Testis (tissue), 3 donors: ENCODE measurements around the gene ZNF521. TPM values are rescaled to one million over a fixed set of nuclear protein-coding genes. Genes with fewer than 3 reads are reported as not detected.

Experiments
- DNase-seq: peaks from one replicate; pipeline ENCODE4 v3.0.0-alpha.2; 2019
- H3K27ac ChIP-seq, 2 donors: fragments of 200-600 bp; sonication (generic); one replicate each; pipeline ENCODE4 v1.5.1; 2019
- H3K27me3 ChIP-seq: fragments of 200-600 bp; sonication (generic); one replicate; pipeline ENCODE4 v1.5.1; 2019
- H3K36me3 ChIP-seq: fragments of 200-600 bp; sonication (generic); one replicate; pipeline ENCODE4 v1.5.1; 2017; ENCODE audit warnings: low read depth; ENCODE audit errors: missing control alignments
- H3K4me1 ChIP-seq: fragments of 200-600 bp; sonication (generic); one replicate; pipeline ENCODE4 v1.5.1; 2019
- H3K4me3 ChIP-seq, 2 donors: fragments of 200-600 bp; sonication (generic); one replicate each; pipeline ENCODE4 v1.5.1; 2017 to 2019
- H3K9me3 ChIP-seq: fragments of 200-600 bp; sonication (generic); one replicate; pipeline ENCODE4 v1.5.1; 2017
- POLR2A ChIP-seq: fragments of 450-650 bp; IDR thresholded peaks from one replicate; pipeline ENCODE4 v1.6.1; 2017; ENCODE audit warnings: antibody characterized with exemption, mild to moderate bottlenecking, moderate library complexity
- WGBS, 2 donors: methylation state at CpG; one replicate each; pipeline ENCODE4 v1.1.5; 2018; 5-methylcytosine and 5-hydroxymethylcytosine counted together
- intact Hi-C: fragments of 100-400 bp; cut with DNase I; formaldehyde crosslinking; loops from one replicate; pipeline ENCODE4 v1.15.1; 2023; ENCODE audit warnings: low total_unique reads
- polyA plus RNA-seq: library from polyadenylated mRNA; stranded (reverse); fragments of 350-450 nt; fragmentation: Illumina TruSeq; extraction: RNeasy Lipid Tissue Mini Kit (QIAGEN cat#74804); gene quantifications from one replicate; pipeline ENCODE4 v1.2.3, GENCODE V29; 2014; ENCODE audit warnings: low read depth, low replicate concordance; ENCODE audit not compliant: insufficient read depth
- total RNA-seq, 2 donors: library from RNA; depleted of rRNA; stranded (reverse); fragments of >200 nt; gene quantifications; one replicate each; pipeline ENCODE4 v1.2.3, GENCODE V29; 2016
- TF ChIP-seq, protein P1 (sequence below), 3 experiments: fragments of 450-650 bp in 2 of 3; fragments of 200-600 bp in 1 of 3; sonication (generic) in 1 of 3; IDR thresholded peaks; one replicate each; pipeline ENCODE4 v1.5.1; 2016 to 2019; ENCODE audit warnings: antibody characterized with exemption in 3 of 3, mild to moderate bottlenecking in 2 of 3, moderate library complexity in 1 of 3

The ZNF521 gene
- total and polyA plus RNA-seq, 3 donors from 2014 or later: 8.7 to 46.9 (median 34.7) TPM

DNA sequence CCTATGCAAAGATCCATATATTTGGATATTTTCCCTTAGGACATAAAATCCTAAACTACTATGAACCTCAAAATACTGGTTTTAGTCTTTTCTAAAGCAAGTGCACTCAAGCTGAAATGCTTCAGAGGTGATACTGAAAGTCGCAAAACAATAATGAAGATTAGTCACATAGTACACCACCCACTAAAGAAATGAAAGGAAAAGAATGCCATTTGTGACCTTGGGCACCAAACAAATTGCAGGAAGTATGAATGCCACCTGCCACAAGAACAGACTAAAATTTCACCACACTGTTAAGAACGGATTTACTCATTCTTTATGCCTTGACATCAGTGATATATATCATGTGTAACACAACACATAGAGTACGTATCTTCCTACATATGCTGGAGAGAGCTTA is 161.5 kb downstream of the ZNF521 start:
- intact Hi-C loops: no loop called here
- Histone ChIP-seq H3K4me3 (no peak overlapping the region), H3K27me3 (no peaks in the 10 kb centered on the region), H3K9me3 (no peaks in the 10 kb centered on the region), H3K27ac (no peak overlapping the region), H3K36me3 (no peaks in the 10 kb centered on the region), H3K4me1 (no peaks in the 10 kb centered on the region)
- TF ChIP-seq, protein P1, sequence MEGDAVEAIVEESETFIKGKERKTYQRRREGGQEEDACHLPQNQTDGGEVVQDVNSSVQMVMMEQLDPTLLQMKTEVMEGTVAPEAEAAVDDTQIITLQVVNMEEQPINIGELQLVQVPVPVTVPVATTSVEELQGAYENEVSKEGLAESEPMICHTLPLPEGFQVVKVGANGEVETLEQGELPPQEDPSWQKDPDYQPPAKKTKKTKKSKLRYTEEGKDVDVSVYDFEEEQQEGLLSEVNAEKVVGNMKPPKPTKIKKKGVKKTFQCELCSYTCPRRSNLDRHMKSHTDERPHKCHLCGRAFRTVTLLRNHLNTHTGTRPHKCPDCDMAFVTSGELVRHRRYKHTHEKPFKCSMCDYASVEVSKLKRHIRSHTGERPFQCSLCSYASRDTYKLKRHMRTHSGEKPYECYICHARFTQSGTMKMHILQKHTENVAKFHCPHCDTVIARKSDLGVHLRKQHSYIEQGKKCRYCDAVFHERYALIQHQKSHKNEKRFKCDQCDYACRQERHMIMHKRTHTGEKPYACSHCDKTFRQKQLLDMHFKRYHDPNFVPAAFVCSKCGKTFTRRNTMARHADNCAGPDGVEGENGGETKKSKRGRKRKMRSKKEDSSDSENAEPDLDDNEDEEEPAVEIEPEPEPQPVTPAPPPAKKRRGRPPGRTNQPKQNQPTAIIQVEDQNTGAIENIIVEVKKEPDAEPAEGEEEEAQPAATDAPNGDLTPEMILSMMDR (IDR thresholded peaks at IDR 0.05): no peak
- TF ChIP-seq POLR2A: no peak
- 74 to 78% methylated on average over 3 of the region's 3 CpGs for WGBS, 2 donors
- DNase-seq: no peak

DNA sequence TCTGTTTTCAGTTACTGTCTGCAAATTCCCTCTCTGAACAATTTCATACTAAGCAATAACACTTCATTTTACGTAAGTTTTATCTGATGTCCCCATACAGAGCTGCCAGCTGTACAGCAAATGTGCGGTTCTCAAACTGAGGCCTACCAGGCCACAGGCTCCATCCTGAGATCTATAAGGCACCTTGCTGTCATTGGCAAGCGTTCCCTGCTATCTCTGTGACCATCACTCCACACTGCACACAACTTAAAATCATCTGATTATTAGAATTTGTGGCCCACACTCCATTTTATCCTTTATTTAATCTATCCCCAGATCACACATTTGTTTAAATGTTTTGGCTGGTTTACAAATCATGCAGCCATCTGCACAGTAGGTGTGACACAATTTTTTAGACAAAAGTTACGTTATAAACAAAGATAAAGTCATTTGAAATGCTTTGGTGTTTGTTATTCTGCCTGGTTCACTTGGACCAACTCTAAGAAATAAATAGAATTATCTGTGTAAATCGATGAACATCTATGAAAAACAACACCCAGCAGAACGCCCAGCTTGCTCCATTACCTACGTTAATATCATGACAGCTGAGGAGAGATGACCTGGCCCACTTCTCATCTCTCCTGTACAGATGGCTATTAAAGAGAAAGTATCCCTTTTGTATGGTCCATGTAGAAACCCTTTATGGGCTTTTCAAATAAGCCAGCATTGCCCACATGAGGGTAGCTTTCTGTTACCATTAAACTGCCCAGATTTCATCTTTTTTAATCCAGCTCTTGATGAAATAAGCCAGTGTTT is 162.4 kb downstream of the ZNF521 start:
- Histone ChIP-seq H3K4me1 (no peaks in the 10 kb centered on the region), H3K36me3 (no peaks in the 10 kb centered on the region), H3K27me3 (no peaks in the 10 kb centered on the region), H3K4me3 (no peak overlapping the region), H3K9me3 (no peaks in the 10 kb centered on the region), H3K27ac (no peak overlapping the region)
- intact Hi-C loops: no loop called here
- TF ChIP-seq, protein P1 (IDR thresholded peaks at IDR 0.05): no peak
- no peak for TF ChIP-seq POLR2A
- no peak for DNase-seq
- WGBS, 2 donors: 93 to 94% methylated on average over 7 of the region's 7 CpGs

DNA sequence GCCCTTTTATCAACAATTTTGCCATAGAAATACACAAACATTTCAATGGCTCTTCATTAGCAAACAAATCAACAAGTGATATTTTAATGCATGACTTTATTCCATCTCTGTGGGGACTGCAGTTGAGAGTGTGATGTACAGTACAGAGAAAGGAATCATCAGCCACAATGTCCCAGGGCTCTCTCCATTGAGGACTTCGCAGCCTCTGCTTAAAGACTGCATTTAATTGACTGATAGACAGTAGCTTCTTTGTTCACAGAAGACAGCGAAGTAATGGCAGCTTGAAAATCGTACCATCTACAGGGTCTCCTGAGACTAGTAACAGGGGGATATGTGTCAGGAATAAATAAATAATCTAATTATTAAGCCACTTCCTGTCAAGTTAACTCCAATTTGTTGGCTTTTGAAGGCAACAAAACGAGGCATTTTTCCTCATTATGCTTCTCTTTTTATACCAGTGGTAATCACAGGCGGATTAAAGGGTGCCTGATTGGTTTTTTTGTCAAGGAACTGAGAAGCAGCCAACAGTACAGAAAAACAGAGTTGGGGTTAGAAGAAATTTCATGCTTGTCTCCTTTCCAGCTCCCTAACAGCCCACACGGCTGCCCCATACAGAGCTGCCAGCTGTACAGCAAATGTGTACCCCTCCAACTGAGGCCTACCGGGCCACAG is 164.3 kb downstream of the ZNF521 start:
- H3K27ac ChIP-seq: no peak overlapping the region
- no peaks in the 10 kb centered on the region for H3K36me3 ChIP-seq
- no peak for DNase-seq
- TF ChIP-seq POLR2A: no peak
- TF ChIP-seq, protein P1 (IDR thresholded peaks at IDR 0.05): no peak
- H3K4me3 ChIP-seq: no peak overlapping the region
- no peaks in the 10 kb centered on the region for H3K4me1 ChIP-seq
- WGBS, 2 donors: 89 to 91% methylated on average over 7 of the region's 7 CpGs
- intact Hi-C loops: no loop called here
- H3K9me3 ChIP-seq: no peaks in the 10 kb centered on the region
- H3K27me3 ChIP-seq: no peaks in the 10 kb centered on the region

DNA sequence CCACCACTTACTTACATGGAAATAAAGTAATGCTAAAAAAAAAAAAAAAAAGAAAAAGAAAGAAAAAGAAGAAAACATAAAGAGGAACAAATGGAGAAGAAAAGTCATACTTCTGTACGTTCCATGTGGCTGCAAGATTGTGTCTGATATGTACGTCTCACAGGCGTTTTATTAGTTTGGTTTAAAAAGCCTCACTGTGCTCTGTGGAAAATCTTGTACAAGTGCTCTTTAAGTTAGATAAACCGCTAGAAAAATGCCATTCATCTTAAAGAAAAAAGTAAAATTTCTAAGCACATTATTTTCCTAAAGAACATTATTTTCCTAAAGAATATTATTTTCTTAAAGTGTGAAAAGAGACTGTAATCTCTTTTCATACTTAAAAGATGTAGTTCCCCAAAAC is 165.1 kb downstream of the ZNF521 start:
- Histone ChIP-seq H3K4me1 (no peaks in the 10 kb centered on the region), H3K27ac (no peak overlapping the region), H3K36me3 (no peaks in the 10 kb centered on the region), H3K27me3 (no peaks in the 10 kb centered on the region), H3K4me3 (no peak overlapping the region), H3K9me3 (no peaks in the 10 kb centered on the region)
- no peak for DNase-seq
- 90 to 96% methylated on average over 4 of the region's 4 CpGs for WGBS, 2 donors
- intact Hi-C loops: no loop called here
- TF ChIP-seq POLR2A: no peak
- TF ChIP-seq, protein P1 (IDR thresholded peaks at IDR 0.05): no peak
